ENCODE data around the gene OR2AE1.
"Not testable (repeated sequence)": the region's sequence is repeated elsewhere in the genome, so short reads cannot be mapped to it uniquely, and the experiment has no call there.

The OR2AE1 gene

GRCh38 chr7:99894738-99895137, 17.9 kb upstream of the OR2AE1 start:
- no peak for TF ChIP-seq CTCF (IDR thresholded peaks at IDR 0.05; ENCODE audit: low read depth, low read length, missing control alignments)

GRCh38 chr7:99893280-99893679, 16.4 kb upstream of the OR2AE1 start:
- DNase-seq (ENCODE audit: extremely low read depth, low read depth): no peak
- H3K4me3 ChIP-seq (replicated peaks; ENCODE audit: low read depth, low read length): no peak overlapping the region
- no peak for TF ChIP-seq CTCF (IDR thresholded peaks at IDR 0.05; ENCODE audit: low read depth, low read length, missing control alignments)

More at GRCh38 chr7:99894738-99895137, 17.9 kb upstream of the OR2AE1 start:
- no peak overlapping the region for H3K4me3 ChIP-seq (replicated peaks; ENCODE audit: low read depth, low read length)
- DNase-seq (ENCODE audit: extremely low read depth, low read depth): no peak

GRCh38 chr7:99890348-99890747, 13.5 kb upstream of the OR2AE1 start:
- DNase-seq (ENCODE audit: extremely low read depth, low read depth); H3K4me3 ChIP-seq (replicated peaks; ENCODE audit: low read depth, low read length): not testable (repeated sequence)

- not testable (repeated sequence) for H3K4me3 ChIP-seq (replicated peaks; ENCODE audit: low read depth, low read length); DNase-seq (ENCODE audit: extremely low read depth, low read depth)
Measured at GRCh38 chr7:99888366-99888765, 11.5 kb upstream of the OR2AE1 start.

GRCh38 chr7:99881370-99881769, 4.5 kb upstream of the OR2AE1 start:
- no peak for DNase-seq (ENCODE audit: extremely low read depth, low read depth)
- H3K4me3 ChIP-seq (replicated peaks; ENCODE audit: low read depth, low read length): no peak overlapping the region
- TF ChIP-seq CTCF (IDR thresholded peaks at IDR 0.05; ENCODE audit: low read depth, low read length, missing control alignments): no peak

GRCh38 chr7:99876491-99876890, 342 bp downstream of the OR2AE1 start:
- no peak overlapping the region for H3K4me3 ChIP-seq (replicated peaks; ENCODE audit: low read depth, low read length)
- no peak for TF ChIP-seq CTCF (IDR thresholded peaks at IDR 0.05; ENCODE audit: low read depth, low read length, missing control alignments)
- DNase-seq (ENCODE audit: extremely low read depth, low read depth): no peak

GRCh38 chr7:99868246-99868645, 8.6 kb downstream of the OR2AE1 start:
- no peak overlapping the region for H3K4me3 ChIP-seq (replicated peaks; ENCODE audit: low read depth, low read length)
- DNase-seq (ENCODE audit: extremely low read depth, low read depth): no peak
- no peak for TF ChIP-seq CTCF (IDR thresholded peaks at IDR 0.05; ENCODE audit: low read depth, low read length, missing control alignments)

GRCh38 chr7:99867477-99867876, 9.4 kb downstream of the OR2AE1 start:
- not testable (repeated sequence) for H3K4me3 ChIP-seq (replicated peaks; ENCODE audit: low read depth, low read length); DNase-seq (ENCODE audit: extremely low read depth, low read depth)
